GM21367 (cell line): ENCODE results near the gene TIMP2.
"Not testable (repeated sequence)": the region's sequence is repeated elsewhere in the genome, so short reads cannot be mapped to it uniquely, and the experiment has no call there.

Experiments used
- ATAC-seq: cut with Tn5 transposase; IDR thresholded peaks from one replicate; pipeline ENCODE4 v1.9.1; 2021; ENCODE audit not compliant: unreplicated experiment

Gene TIMP2

GRCh38 chr17:78910497-78911284, 14.5 kb downstream of the TIMP2 start:
- no peak for ATAC-seq

GRCh38 chr17:78908426-78908825, 16.8 kb downstream of the TIMP2 start:
- ATAC-seq = no peak

DNA sequence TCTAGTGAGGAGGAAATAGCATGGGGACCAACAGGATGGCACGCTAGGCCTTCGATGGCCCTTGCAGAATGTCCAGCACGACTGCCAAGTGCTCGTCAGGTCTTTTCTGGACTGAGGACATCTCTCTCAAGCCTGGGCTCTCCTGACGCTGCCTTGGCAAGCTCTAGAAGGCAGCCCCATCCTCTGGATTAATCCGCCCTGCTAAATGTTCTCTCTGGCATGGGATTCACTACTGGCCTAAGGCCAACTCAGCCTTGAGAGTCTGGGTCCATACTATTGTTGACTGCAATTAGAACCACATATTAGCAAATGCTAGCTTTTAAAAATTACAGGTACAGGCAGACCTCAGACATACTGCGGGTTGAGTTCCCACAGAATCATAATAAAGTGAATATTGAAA, 19.6 kb downstream of the TIMP2 start:
- ATAC-seq = no peak

DNA sequence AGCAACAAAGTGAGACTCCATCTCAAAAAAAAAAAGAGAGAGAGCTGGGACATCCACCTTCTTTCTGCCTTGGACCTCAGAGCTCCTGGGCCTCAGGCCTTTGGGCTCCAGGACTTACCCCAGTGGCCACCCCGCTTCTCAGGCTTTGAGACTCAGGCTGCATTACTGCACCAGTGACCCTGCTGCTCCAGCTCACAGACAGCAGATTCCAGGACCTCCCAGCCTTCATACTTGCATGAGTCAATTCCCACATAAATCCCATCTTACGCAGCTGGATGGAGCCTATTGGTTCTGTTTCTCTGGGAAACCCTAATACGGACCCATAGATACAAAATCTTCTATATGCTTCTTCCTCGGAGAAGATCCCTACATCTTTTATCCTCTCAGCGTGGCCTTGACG, 20.1 kb downstream of the TIMP2 start:
- no peak for ATAC-seq

DNA sequence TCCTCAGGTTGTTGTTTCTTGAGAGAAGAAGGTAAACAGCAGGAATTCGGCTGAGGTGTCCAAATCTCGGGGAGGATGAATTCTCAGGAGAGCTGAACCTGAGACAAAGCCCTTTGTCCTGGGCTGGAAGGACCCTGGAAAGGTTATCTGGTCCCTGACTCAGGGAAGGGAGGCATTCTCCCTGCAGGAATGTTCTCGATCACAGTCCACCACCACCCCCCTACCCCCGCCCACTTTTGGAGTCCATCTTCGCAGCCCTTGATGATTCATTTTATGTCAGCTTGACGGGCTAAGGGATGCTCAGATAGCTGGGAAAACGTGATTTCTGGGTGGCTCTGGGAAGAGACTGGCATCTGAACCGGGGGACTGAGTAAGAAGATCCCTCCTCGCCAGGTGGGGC, 20.8 kb downstream of the TIMP2 start:
- ATAC-seq = no peak

DNA sequence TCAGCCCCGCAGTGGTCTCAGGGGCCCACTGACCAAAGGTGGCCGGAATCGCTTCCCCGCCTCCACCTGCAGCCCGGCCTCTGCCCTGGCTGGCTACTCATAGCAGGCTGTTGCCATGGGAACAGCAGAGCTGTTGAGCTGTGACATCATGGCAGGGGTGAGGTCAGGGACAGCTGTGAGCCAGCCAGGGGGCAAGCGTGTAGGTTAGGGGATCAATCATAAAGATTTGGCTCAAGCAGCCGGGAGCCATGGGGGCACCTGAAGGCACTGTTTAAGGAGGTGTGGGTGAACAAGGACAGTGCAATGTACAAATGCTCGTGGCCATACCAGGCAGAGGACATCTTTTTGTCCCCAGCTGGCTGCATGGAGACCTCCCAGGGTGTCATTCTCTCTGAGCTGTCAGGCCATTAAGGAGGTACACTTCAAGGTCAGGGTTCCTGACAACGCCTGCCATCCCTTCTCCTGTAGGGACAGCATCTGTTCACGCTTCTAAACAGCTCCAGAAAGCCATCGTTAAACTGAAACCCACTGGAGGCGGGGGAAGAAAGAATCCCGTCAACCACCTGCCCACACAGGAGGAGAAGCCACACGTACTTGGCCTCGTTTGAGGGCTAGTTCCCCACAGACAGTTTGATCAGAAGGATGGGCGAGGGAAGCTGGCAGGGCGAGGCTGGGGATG, 21.9 kb downstream of the TIMP2 start, which contains the start of gene CEP295NL:
Gene CEP295NL (minus strand): TSS at position 101 of the 679 bp plus-strand sequence. CDS start 1,373 bp downstream, outside the sequence.
- ATAC-seq = no peak

- ATAC-seq = not testable (repeated sequence)
Observed at GRCh38 chr17:78902231-78902630, 23.0 kb downstream of the TIMP2 start.

DNA sequence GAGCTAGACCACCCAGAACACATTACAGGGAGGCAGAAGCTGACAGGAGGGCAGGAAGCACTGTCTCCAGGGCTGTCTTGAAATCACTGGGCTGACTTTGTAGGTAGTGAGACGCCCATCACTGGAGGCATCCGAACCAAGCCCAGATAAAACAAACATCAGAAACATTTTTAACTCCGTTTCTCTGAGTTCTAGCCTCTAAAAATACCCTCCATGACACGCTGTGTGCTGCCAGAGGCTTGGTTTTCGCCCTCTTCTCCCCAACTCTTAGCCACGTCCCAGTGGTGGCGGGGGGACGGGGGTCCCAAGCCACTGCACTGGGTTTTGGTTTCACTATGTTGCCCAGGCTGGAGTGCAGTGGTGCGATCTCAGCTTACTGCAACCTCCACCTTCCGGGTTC, 23.4 kb downstream of the TIMP2 start:
- ATAC-seq = no peak

- no peak for ATAC-seq
Observed at GRCh38 chr17:78900816-78901215, 24.4 kb downstream of the TIMP2 start.

- ATAC-seq = no peak
Observed at GRCh38 chr17:78899361-78900260, 25.6 kb downstream of the TIMP2 start.

DNA sequence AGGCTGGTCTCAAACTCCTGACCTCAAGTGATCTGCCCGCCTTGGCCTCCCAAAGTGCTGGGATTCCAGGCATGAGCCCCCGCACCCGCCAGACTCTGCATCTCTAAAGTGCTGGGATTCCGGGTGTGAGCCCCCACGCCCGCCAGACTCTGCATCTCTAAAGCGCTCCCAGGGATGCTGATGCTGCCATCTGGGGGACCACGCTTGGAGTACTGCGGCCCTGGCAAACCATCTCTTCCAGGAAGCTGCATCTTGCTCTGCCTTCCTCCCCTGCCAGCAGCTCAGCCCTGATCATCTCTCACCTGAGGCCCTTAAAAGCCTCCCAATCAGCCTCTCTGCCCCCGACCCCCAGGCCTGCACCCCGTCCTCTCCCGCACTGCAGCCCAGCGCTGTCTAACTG, 26.2 kb downstream of the TIMP2 start:
- no peak for ATAC-seq

GRCh38 chr17:78898075-78898836, 26.9 kb downstream of the TIMP2 start:
- ATAC-seq = no peak

DNA sequence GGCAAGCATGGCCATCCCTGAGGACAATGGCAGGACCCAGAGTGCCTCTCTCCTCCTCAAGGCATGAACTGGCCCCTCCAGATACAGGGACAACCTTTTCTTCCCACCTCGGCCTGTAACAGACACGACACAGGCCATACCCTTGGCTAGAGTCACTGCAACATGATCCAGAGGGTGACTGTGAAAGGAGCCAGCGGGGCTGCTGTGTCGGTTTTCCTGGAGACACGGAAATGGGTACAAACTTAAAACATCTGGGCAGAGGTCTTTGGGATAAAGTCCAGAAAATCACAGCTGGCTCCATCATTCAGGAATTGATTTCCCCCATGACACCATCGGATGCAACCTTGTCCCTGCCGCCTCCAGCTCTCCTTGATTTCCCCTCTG, 27.5 kb downstream of the TIMP2 start:
- no peak for ATAC-seq

DNA sequence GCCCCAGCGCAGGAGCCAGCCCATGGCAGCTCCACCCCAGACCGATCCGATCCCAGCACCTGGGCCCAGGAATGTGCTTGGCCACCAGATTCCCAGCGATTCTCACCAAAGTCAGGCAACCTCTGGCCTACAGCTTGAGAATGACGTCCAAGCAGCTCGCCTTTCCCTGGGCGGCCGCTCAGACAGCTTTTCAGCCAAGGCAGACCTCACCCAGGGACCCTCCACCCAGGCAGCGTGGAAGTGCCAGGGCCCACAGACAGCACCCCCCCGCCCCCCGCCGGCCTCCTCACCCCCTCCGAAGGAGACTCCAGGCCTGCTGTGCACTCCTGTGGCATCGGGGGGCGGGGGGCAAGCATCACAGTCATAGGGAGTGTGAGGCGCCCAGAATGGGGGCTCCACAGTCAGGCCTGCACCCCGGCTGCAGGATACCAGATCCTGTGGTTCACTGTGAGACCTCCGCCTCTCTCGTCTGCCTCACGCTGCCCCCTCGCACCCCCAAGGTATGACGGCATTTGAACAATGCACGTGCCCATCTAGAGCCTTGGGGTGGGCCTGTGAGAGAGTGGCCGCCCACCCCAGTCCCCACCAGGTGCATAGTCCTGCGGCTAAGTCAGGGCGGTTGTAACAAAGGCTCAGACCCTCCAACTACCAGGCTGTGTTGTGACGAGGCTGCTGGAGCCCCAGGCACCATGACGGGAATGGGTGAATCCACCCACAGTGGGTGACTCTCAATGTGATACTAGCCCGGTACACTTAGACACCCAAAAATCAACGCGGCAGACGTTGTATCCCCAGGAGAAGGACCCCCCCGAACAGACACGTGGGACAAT, 28.1 kb downstream of the TIMP2 start:
- ATAC-seq = no peak

- no peak for ATAC-seq
Observed at GRCh38 chr17:78896091-78896833, 28.9 kb downstream of the TIMP2 start.

GRCh38 chr17:78895322-78895721, 29.9 kb downstream of the TIMP2 start:
- no peak for ATAC-seq

DNA sequence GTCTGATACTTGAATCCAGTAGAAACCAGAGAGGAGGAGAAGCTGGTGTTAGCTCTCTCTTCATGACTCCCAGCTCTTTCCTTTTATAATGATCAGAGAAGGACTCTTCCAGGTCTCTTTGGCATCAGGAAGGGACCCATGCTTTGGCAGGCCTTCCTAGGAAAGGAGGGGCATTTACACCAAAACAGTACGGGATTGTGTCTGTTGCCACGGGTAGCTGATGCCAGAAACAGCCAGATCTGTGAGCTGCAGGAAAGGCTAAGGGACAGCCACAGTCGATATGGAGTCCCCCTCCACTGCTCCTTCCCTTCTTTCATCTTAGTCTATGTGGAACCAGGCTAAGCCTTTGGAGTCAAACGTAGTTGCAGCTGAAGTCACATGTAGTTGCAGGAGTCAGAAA, 31.5 kb downstream of the TIMP2 start:
- ATAC-seq = no peak

DNA sequence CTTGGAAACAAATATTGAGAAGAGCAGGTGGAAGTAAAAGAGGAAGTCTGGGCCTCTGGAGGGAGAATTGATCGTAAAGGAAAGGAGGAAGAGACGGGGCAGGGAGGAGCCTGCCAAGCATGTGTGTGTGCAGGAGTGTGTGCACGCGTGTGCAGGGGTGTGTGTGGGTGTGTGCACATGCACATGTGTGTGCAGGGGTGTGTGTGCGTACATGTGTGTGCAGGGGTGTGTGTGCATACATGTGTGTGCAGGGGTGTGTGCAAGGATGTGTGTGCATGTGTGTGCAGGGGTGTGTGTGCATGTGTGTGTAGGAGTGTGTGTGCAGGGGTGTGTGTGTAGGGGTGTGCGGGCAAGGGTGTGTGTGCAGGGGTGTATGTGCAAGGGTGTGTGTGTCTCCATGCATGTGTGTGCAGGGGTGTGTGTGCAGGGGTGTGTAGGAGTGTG, 32.2 kb downstream of the TIMP2 start:
- ATAC-seq = no peak

DNA sequence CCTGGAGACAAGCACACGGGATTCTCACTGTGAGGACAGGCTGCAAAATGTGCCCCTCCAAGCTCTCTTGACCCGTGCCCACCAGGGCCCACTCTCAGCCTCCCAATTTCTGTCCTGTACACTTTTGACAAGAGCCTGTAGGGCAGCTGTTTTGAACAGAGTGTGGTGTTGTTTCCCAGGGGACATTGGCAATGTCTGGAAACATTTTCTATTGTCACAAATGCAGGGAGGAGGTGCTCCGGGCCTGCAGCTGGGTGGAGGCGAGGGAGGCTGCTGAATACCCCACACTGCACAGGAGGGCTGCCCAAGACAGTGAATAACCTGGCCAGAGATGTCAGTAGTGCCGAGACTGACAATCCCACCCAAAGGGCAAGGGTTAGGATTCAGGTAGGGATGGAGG, 32.7 kb downstream of the TIMP2 start:
- no peak for ATAC-seq
